Stomach (tissue), 4 donors: ENCODE data around the gene FSD2.

ENCODE experiments used
- POLR2A ChIP-seq, 4 donors: fragments of 450-650 bp; IDR thresholded peaks; one replicate each; pipeline ENCODE4 v1.6.1; 2016; ENCODE audit warnings: antibody characterized with exemption in 4 of 4, control low read depth in 2 of 4, mild to moderate bottlenecking in 1 of 4, moderate library complexity in 1 of 4
- TF ChIP-seq, protein P1 (sequence below), 7 experiments: fragments of 450-650 bp in 4 of 7; fragments of 200-600 bp in 3 of 7; sonication (generic) in 3 of 7; IDR thresholded peaks; one replicate each; pipeline ENCODE4 v1.5.1; 2016 to 2019; ENCODE audit warnings: antibody characterized with exemption in 7 of 7, control low read depth in 2 of 7, mild to moderate bottlenecking in 1 of 7

DNA sequence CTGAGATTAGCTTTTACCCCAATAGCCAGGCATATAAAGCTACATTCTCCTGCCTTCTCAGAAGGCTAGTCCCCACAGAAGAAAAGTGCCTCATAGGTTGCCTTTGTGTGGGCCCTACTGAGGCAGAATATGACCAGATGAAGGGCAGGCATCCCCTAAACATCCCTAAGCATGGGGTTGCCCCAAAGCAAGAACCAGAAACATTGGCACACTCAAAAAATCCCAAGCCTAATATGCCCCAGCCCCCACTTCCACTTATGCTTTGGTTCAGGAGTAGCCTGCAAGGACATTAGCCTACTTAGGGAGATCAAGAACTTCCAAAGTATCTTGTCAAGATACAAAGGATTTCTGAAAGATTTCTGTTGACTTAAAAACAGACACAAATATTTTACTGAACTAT lies 33.3 kb upstream of the FSD2 start:
- TF ChIP-seq, protein P1, sequence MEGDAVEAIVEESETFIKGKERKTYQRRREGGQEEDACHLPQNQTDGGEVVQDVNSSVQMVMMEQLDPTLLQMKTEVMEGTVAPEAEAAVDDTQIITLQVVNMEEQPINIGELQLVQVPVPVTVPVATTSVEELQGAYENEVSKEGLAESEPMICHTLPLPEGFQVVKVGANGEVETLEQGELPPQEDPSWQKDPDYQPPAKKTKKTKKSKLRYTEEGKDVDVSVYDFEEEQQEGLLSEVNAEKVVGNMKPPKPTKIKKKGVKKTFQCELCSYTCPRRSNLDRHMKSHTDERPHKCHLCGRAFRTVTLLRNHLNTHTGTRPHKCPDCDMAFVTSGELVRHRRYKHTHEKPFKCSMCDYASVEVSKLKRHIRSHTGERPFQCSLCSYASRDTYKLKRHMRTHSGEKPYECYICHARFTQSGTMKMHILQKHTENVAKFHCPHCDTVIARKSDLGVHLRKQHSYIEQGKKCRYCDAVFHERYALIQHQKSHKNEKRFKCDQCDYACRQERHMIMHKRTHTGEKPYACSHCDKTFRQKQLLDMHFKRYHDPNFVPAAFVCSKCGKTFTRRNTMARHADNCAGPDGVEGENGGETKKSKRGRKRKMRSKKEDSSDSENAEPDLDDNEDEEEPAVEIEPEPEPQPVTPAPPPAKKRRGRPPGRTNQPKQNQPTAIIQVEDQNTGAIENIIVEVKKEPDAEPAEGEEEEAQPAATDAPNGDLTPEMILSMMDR (IDR thresholded peaks at IDR 0.05): no peak
- TF ChIP-seq POLR2A (IDR thresholded peaks at IDR 0.05): no peak
